ENCODE measurements around the gene SYCP1.
"Not testable (repeated sequence)": the region's sequence is repeated elsewhere in the genome, so short reads cannot be mapped to it uniquely, and the experiment has no call there.

The SYCP1 gene

DNA sequence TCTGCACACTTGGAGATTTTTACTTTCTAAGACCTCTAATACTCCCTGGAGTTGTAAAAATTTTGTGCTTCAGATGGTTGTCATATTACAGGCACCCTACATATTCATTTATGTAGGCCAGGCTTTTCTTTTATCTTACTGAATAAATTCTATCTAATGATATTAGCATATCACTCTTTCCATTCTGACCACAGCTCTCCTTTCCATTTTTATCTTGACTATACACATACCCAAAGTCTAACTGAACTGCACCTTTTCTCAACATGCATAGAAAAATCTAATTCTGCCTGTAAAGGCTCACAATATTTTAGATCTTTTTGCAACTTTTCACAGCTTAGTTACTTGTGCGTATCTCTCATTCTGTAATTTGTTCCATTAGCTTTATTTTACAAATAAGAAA lies 122.2 kb downstream of the SYCP1 start:
- no peak for DNase-seq

DNA sequence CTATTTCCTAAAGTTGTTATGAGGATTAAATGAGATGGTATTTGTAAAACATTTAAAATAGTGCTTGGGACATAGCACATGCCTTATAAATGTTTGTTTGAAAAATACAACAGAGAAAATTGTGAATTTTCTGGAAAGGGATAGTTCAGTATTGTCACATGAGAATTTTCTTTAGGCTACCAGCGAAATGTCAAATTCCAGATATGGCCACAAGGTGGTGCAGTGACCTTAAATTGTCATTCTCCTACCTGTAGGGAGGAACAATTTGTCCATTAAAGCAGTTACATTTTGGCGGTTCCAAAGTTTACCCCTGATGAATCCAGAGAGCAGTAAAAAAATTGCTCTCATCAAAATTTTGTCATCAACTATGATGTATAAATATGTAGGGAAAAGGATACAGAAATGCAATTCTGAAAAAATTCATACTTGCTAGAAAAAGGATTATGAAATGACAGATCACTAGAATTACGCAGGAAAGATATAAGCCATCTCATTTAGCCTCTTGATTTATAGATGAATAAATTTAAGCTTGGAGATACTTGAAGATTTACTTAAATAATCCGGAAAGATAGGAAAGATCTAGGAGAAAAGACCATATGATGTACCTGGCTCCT lies 124.7 kb downstream of the SYCP1 start:
- peak; percentile 53 for DNase-seq

DNA sequence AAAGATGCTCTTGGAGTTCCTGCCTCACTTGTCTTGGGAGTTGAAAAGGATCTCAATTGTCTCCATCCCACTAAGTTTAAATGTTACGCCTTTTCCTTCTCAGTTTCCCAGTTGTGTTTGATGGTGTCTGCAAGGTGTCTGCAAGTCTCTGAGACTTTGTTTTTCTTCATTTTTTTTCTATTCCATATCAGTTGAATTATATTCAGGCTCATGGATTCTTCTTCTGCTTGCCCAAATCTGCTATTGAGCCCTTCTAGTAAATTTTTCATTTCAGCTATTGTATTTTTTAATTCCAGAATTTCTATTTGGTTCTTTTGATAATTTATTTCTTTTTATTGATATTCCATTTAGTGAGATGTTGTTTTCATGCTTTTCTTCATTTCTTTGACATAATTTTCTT lies 127.6 kb downstream of the SYCP1 start:
- DNase-seq: no peak

DNA sequence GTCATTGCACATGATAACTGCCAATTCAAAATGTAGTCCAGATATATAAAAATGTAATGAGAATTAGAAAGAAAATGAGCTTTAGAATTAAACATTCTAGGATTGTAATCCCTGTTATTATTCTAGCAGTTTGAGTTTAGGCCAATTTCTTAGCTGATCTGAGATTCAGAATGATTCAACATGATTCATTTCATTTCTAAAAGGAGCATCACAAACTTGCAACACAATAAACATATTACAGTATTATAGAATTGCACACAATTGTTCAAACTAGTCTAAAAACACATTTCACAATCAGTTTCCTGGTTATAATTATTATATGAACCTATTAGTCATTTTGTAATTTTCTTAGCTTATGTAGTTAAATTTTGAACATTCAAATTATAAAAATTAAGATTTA lies 131.6 kb downstream of the SYCP1 start:
- DNase-seq: no peak

- DNase-seq: no peak
Measured at GRCh38 chr1:114988095-114988494, 133.4 kb downstream of the SYCP1 start.

DNA sequence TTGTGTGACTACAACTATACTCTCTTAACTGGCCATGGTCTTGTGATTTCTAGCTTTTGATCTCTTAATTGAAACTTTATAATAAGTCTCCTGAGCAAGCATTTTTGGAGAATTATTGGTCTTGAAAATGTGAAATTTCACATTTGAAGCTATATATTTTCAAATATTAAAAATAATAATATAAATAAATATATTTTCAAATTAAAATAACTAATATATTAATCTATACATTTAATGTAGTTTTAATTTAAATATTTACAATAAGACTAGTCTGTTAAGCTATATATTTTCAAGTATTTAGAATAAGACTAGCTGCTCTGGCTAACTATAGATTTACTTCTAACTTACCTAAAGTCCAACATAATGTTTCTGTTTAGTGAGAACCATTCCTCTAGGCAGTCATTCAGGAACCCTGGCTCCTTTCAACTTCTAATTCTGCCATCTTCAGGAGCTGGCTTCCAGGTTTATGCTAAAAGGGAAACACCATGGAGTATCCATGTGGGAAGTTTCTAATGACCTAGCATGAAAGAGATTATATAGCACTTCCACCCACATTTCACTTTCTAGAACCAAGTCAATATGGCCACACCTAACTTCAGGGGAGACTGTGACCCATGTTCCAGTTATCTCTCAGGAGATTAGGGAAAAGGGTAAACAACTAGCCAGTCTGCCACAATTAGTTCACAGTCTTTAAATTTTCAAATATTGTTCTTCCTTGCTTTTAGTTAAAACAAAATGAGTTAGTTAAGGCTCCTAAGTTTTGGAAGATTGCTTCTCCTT lies 143.0 kb downstream of the SYCP1 start:
- DNase-seq: no peak

DNA sequence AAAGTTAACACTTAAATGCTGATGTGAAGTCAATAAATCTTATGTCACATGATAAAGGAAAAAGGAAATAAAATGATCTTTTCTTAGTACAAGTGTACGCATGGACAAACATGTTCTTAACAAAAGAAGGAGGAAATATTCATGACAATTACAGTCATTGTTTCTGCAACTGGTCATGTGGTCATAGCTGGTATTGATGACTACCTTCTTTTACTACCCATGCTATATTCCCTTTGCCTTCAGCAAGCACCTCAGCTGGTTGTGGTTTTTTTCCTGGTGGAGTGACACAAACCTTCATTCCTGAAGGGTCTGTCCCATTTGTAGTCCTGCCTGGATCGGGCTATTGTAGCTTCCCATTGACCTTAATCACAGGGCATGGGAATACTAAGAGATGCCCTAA lies 151.5 kb downstream of the SYCP1 start:
- DNase-seq: no peak

- DNase-seq: no peak
Measured at GRCh38 chr1:115012006-115012405, 157.3 kb downstream of the SYCP1 start.

- no peak for DNase-seq
Measured at GRCh38 chr1:115012434-115012833, 157.8 kb downstream of the SYCP1 start.

DNA sequence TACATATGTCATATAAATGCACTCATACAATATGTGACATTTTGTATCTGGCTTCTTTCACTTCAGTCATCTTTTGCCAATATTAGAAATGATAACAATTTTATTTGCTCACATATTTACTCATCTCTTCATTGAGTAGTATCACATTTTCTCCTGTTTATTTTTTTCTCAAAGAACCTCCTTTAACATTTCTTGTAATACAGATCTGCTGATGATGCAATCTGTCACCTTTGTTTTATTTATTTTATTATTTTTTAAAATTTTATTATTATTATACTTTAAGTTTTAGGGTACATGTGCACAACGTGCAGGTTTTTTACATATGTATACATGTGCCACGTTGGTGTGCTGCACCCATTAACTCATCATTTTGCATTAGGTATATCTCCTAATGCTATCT lies 159.1 kb downstream of the SYCP1 start:
- DNase-seq: no peak

DNA sequence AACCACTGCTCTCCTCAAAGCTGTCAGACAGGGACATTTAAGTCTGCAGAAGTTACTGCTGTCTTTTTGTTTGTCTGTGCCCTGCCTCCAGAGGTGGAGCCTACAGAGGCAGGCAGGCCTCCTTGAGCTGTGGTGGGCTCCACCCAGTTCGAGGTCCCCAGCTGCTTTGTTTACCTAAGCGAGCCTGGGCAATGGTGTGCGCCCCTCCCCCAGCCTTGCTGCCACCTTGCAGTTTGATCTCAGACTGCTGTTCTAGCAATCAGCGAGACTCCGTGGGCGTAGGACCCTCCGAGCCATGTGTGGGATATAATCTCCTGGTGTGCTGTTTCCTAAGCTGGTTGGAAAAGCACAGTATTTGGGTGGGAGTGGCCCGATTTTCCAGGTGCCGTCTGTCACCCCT lies 164.9 kb downstream of the SYCP1 start:
- not testable (repeated sequence) for DNase-seq

GRCh38 chr1:115021145-115021544 lies 166.5 kb downstream of the SYCP1 start:
- DNase-seq: no peak

GRCh38 chr1:115023593-115023992 lies 168.9 kb downstream of the SYCP1 start:
- DNase-seq: no peak

- no peak for DNase-seq
Measured at GRCh38 chr1:115029526-115029925, 174.9 kb downstream of the SYCP1 start, which contains the start of gene TSHB. Gene TSHB, plus strand, starts transcription at chr1:115029826. Its CDS starts 3,537 bp downstream, at chr1:115033363.

DNA sequence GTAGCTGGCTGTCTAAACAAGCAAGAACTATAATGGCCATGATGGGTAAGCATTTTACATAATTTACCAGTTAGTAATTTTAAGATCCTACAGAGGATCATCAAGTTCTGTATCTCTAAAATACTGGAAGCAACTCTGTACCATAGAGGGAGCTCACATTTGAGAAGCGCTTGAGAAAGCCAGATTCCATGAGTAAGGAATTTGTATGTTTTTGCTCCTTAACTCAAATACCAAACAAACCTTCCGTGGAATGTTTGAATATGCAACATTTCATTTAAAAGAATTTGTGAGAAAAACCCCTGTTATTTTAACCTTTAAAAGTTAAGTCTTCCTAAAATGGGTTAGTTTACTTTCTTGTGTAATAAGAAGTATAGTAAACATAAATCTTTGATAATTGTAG lies 176.9 kb downstream of the SYCP1 start:
- no peak for DNase-seq

- no peak for DNase-seq
Measured at GRCh38 chr1:115035652-115036051, 181.0 kb downstream of the SYCP1 start.

DNA sequence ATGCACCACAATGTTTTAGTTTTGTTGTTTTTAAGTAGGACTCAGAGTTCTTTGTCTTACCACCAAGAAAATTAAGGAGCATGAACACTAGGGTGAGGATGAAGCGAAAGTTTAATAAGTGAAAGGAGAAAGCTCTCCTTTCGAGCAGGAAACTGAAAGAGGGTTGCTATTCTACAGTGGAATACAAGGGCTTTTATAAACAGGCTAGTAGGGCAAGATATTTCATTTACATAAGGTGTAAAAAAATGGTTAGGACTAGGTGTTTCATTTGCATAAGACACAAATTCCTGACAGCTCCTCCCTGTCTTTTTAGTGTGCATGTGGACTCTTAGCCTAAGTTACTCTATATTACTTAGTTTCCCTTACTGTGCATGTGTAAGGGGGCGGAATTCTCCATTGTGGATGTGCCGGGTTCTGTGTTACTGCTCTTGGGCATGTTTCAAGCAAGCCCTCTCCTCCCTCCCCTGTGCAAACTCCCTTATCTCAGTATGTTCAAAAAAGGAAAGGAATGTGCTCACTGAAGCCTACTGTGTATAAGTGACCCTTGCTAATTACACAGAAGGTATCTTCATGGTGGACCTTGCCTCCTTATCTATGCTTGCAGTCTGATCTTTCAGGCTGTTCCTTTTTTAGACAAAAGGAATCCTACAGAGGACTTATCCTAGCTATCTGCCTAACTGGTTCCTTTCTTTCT lies 182.3 kb downstream of the SYCP1 start:
- no peak for DNase-seq

- no peak for DNase-seq
Measured at GRCh38 chr1:115040501-115040900, 185.8 kb downstream of the SYCP1 start.

DNA sequence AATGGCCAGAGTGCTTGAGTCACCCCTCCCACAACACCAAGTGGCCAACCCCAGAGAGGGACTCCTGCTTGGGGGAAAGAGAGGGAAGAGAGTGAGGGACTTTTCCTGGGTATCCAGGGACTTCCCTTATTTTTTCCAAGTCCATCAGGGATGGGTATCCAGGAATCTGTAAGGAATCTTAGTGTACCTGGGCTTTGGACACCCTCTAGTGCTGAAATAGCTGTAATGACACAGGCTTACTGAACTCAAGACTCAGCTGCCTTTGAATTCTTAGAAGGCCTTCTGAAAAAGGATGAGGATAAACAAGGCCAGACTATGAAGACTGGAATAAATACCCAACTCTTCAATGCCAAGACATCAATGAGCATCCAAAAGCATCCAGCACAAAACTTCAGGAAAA lies 187.0 kb downstream of the SYCP1 start:
- DNase-seq: no peak

All from right hindlimb (tissue), 1 donor.